ENCODE data around the gene CIAO3. TPM values are rescaled to one million over a fixed set of nuclear protein-coding genes. Genes with fewer than 3 reads are reported as not detected.

Gene CIAO3
- total and polyA plus RNA-seq, 3 donors from 2014 or later, result 28.9 to 59.0 (median 58.0) TPM

- TF ChIP-seq CTCF (IDR thresholded peaks at IDR 0.05) (no peak), POLR2A (IDR thresholded peaks at IDR 0.05) (no peak)
- no peak overlapping the region for H3K27ac ChIP-seq
- no peak for DNase-seq
- no peaks in the 10 kb centered on the region for H3K27me3 ChIP-seq
- H3K36me3 ChIP-seq (ENCODE audit: low read depth, missing control alignments), result no peaks in the 10 kb centered on the region
- intact Hi-C loops (cut with DNase I; ENCODE audit: low total_unique reads), result no loop called here
- 4 to 6% methylated on average over 15 to 69 of the region's 71 CpGs for WGBS, 2 donors
- no peaks in the 10 kb centered on the region for H3K9me3 ChIP-seq
- H3K4me3 ChIP-seq, result peak overlapping the region in 1 of 2 donors; percentile 31
- H3K4me1 ChIP-seq, result peaks cover 7% of the 10 kb centered on the region
Measured at GRCh38 chr16:695355-696089, 45.3 kb downstream of the CIAO3 start.

- Histone ChIP-seq H3K4me3 (peak overlapping the region in 1 of 2 donors; percentile 49), H3K9me3 (no peaks in the 10 kb centered on the region), H3K27me3 (no peaks in the 10 kb centered on the region), H3K27ac (no peak overlapping the region), H3K4me1 (peaks cover 9% of the 10 kb centered on the region), H3K36me3 (ENCODE audit: low read depth, missing control alignments) (no peaks in the 10 kb centered on the region)
- TF ChIP-seq CTCF (IDR thresholded peaks at IDR 0.05) (no peak), POLR2A (IDR thresholded peaks at IDR 0.05) (no peak)
- intact Hi-C loops (cut with DNase I; ENCODE audit: low total_unique reads), result no loop called here
- DNase-seq, result no peak
- WGBS, 2 donors, result 2% methylated on average over 37 of the region's 37 CpGs; no CpG with 5 or more reads in 1 of the 2 donors
Measured at GRCh38 chr16:694863-695354, 45.9 kb downstream of the CIAO3 start.

- H3K27me3 ChIP-seq, result no peaks in the 10 kb centered on the region
- intact Hi-C loops (cut with DNase I; ENCODE audit: low total_unique reads), result no loop called here
Measured at GRCh38 chr16:694187-694862, 46.5 kb downstream of the CIAO3 start.

GRCh38 chr16:693766-694165 is 47.0 kb downstream of the CIAO3 start:
- H3K27me3 ChIP-seq, result no peaks in the 10 kb centered on the region
- WGBS, 2 donors, result 2 to 6% methylated on average over 19 to 23 of the region's 37 CpGs

More at GRCh38 chr16:694187-694862, 46.5 kb downstream of the CIAO3 start:
- H3K27ac ChIP-seq, result no peak overlapping the region
- H3K36me3 ChIP-seq (ENCODE audit: low read depth, missing control alignments), result no peaks in the 10 kb centered on the region
- H3K4me3 ChIP-seq, result peak overlapping the region in 1 of 2 donors; percentile 49
- WGBS, 2 donors, result 0 to 4% methylated on average over 13 to 31 of the region's 64 CpGs
- H3K9me3 ChIP-seq, result no peaks in the 10 kb centered on the region
- peaks cover 14% of the 10 kb centered on the region for H3K4me1 ChIP-seq
- no peak for DNase-seq
- TF ChIP-seq CTCF (IDR thresholded peaks at IDR 0.05), result no peak
- no peak for TF ChIP-seq POLR2A (IDR thresholded peaks at IDR 0.05)

More at GRCh38 chr16:693766-694165, 47.0 kb downstream of the CIAO3 start:
- Histone ChIP-seq H3K36me3 (ENCODE audit: low read depth, missing control alignments) (no peaks in the 10 kb centered on the region), H3K9me3 (no peaks in the 10 kb centered on the region), H3K4me3 (no peak overlapping the region), H3K27ac (no peak overlapping the region), H3K4me1 (peaks cover 19% of the 10 kb centered on the region)
- no peak for DNase-seq
- no peak for TF ChIP-seq CTCF (IDR thresholded peaks at IDR 0.05)
- TF ChIP-seq POLR2A (IDR thresholded peaks at IDR 0.05), result no peak
- intact Hi-C loops (cut with DNase I; ENCODE audit: low total_unique reads), result no loop called here

Data from testis (tissue), 3 donors.